PC-9 (cell line): ENCODE results near the gene ITPRIP.

Experiments used
- EZH2 ChIP-seq: fragments of 200-600 bp; sonication (generic); IDR thresholded peaks from 2 replicates; pipeline ENCODE4 v1.8.0; 2017; ENCODE audit warnings: antibody characterized with exemption, low read depth
- TF ChIP-seq, protein P1 (sequence below): fragments of 200-600 bp; sonication (generic); conservative IDR thresholded peaks from 2 replicates; pipeline ENCODE4 v1.6.1; 2017; ENCODE audit warnings: mixed run types, antibody characterized with exemption, mild to moderate bottlenecking, moderate library complexity

DNA sequence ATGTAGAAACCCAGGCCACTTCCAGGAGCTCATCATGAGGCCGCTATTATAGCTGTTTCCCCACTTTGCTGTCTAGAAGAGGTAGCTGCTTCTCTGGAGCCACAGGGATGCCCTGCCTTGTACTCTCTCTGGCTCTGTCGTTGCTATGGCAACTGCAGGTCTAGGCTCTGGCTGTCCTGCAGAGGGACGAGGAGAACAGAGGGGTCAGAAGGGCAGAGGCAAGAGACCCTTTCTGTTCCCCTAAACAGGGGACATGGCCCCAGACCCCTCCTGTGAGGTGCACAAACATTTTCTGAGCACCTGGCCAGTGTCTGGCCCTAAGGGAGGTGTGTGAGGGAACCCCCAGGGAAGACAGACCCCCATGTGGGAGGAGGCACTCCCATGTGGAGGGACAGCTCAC, 31.4 kb downstream of the ITPRIP start:
- no peak for TF ChIP-seq EZH2
- TF ChIP-seq, protein P1, sequence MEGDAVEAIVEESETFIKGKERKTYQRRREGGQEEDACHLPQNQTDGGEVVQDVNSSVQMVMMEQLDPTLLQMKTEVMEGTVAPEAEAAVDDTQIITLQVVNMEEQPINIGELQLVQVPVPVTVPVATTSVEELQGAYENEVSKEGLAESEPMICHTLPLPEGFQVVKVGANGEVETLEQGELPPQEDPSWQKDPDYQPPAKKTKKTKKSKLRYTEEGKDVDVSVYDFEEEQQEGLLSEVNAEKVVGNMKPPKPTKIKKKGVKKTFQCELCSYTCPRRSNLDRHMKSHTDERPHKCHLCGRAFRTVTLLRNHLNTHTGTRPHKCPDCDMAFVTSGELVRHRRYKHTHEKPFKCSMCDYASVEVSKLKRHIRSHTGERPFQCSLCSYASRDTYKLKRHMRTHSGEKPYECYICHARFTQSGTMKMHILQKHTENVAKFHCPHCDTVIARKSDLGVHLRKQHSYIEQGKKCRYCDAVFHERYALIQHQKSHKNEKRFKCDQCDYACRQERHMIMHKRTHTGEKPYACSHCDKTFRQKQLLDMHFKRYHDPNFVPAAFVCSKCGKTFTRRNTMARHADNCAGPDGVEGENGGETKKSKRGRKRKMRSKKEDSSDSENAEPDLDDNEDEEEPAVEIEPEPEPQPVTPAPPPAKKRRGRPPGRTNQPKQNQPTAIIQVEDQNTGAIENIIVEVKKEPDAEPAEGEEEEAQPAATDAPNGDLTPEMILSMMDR, result no peak
